HG02938 (cell line): ENCODE data around the gene SYT10.
"Not testable (repeated sequence)": the region's sequence is repeated elsewhere in the genome, so short reads cannot be mapped to it uniquely, and the experiment has no call there.

Source experiments
- ATAC-seq: cut with Tn5 transposase; IDR thresholded peaks from one replicate; pipeline ENCODE4 v1.9.1; 2021; ENCODE audit warnings: mild to moderate bottlenecking, moderate library complexity; ENCODE audit not compliant: unreplicated experiment

SYT10 gene, protein sequence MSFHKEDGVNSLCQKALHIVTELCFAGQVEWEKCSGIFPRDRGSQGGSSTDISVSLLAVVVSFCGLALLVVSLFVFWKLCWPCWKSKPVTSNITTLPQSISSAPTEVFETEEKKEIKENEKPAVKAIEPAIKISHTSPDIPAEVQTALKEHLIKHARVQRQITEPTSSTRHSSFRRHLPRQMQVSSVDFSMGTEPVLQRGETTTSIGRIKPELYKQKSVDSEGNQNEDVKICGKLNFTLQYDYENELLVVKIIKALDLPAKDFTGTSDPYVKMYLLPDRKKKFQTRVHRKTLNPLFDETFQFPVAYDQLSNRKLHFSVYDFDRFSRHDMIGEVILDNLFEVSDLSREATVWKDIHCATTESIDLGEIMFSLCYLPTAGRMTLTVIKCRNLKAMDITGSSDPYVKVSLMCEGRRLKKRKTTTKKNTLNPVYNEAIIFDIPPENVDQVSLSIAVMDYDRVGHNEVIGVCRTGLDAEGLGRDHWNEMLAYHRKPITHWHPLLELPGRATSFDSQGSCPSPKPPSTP

GRCh38 chr12:33439587-33440011, at the start of gene SYT10:
Gene SYT10 (minus strand): TSS chr12:33439819. CDS start chr12:33439522, 297 bp downstream.
- no peak for ATAC-seq

DNA sequence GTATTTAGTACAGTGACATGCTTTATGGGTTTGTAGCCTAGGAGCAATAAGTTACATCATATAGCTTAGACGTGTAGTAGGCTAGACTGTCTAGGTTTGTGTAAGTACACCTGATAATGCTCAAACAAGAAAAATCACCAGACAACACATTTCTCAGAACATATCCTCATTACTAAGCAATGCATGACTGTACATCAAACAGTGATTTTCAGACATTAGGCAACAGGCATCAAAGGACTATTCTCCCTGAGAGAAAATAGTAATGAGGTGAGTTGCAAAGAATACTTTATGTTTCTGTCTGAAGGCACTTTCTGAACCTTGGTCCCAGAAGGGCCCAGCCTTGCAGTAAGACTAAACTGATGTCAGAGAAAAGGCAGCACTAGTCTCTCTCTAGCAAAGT, 48.4 kb upstream of the SYT10 start:
- ATAC-seq, result no peak

- no peak for ATAC-seq
Measured at GRCh38 chr12:33486058-33486457, 46.4 kb upstream of the SYT10 start.

DNA sequence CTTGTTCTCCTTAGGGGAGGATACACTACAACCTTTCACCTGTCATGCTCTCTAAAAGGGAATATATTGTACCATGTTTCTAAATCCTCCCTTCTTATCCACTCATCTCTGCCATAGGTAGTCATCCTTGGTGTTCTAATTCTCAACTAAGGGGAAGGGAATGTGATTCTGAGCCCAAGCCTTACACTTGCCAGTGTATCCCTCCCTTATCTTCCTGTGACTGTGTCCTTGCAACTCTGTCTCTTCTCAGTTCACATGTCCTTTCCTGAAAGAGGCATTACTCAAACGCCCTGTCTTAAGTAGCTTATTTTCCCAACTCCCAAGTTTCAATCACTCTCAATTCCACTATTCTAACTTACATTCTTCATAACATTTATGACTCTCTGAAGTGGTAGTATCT, 44.5 kb upstream of the SYT10 start:
- no peak for ATAC-seq

- no peak for ATAC-seq
Measured at GRCh38 chr12:33480366-33480765, 40.7 kb upstream of the SYT10 start.

- ATAC-seq, result no peak
Measured at GRCh38 chr12:33476058-33476457, 36.4 kb upstream of the SYT10 start.

GRCh38 chr12:33472299-33472698, 32.7 kb upstream of the SYT10 start:
- ATAC-seq, result no peak

DNA sequence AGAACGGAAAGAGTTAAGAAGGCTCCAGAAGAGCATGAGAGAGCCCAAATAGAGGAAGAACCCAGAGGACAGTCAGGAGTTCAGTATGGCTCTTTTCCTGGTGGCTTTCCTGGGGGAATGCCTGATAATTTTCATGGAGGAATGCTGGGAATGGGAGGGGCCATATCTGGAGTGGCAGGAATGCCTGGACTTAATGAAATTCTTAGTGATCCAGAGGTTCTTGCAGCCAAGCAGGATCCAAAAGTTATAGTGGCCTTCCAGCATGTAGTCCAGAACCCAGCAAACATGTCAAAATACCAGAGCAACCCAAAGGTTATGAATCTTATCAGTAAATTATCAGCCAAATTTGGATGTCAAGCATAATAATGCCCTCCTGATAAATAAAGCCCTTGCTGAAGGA, 15.5 kb upstream of the SYT10 start:
- ATAC-seq, result no peak

GRCh38 chr12:33450480-33450879, 10.9 kb upstream of the SYT10 start:
- no peak for ATAC-seq

DNA sequence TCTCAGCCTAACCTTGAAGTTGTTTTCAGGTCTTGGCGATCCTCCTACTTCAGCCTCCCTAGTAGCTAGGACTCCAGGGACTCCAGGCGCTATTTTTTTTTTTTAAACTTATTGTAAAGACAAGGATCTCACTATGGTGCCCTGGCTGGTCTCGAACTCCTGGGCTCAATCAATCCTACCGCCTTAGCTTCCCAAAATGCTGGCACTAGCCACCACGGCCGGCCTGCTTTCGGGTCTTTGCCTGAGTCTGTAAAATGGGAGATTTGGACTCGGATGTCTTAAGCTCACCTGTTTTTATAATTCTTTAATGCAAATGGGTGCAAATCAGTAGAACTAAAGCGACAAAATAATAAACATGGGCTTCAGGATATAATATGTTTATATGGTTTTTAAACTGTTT, 858 bp upstream of the SYT10 start:
- no peak for ATAC-seq

DNA sequence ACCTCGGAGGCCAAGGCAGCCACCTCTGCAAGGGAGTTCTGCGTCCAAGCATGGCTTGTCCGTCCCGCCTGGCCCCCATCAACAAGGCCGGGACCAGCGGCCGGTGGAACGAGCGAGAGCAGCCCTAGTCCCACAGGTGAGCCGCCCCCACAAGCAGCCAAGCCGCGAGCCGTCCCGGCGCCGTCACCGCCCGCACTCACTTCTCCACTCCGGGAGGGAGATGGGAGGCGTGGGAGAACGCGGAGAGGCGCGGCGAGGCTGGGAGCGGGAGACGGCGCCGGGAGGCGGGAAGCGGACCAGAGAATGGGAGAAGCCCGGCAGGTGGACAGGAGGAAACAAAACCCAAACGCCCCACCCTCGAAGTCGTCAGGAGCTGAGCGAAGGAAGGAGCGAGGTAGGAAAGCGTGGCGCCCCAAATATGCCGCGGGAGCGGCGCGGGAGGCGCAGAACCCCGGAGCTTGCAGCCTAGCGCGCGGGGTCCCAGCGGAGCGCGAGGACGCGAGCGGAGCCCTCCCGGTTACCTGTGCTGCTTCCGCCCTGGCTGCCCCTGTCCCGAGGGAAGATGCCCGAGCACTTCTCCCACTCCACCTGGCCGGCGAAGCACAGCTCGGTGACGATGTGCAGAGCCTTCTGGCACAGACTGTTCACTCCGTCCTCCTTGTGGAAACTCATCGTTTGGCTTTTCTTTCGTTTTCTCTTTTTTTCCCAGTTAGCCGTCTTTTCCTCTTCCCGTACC, 600 bp downstream of the SYT10 start:
- ATAC-seq, result no peak

DNA sequence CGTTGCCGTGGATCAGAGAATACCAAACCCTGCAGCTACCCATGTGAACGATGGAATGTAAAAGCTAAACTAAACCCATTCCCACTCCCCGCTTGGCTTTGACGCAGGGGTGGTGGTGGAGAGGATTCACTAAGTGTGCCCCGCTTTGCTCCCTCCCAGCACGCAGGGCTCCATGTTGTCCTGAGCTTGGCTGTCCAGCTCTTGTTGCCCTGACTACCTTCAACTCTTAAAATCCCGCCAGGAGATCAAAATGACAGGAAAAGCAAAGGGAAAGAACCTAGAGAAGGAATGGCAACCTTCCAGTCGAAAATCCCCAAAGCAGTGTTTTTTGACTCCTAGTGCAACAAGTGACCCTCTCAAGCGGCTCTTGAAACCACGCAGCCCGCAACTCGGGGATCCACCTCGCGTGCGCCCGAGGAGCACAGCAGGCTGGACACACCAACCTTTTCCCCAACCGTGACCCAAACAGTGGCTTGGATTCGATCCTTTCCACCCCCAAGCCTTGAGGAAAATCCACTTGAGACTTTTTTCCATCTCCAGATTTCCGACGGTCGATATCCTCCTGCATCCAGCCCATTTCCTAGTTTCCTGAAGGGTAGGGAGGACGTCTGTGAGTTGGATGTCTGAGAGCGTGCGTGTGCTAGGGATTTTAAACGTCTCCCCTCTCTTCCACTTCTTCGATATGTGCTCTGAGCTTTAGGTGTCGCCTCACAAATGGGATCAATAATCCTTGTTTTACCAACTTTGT, 1.4 kb downstream of the SYT10 start:
- no peak for ATAC-seq

GRCh38 chr12:33437598-33437997, 2.0 kb downstream of the SYT10 start:
- no peak for ATAC-seq

DNA sequence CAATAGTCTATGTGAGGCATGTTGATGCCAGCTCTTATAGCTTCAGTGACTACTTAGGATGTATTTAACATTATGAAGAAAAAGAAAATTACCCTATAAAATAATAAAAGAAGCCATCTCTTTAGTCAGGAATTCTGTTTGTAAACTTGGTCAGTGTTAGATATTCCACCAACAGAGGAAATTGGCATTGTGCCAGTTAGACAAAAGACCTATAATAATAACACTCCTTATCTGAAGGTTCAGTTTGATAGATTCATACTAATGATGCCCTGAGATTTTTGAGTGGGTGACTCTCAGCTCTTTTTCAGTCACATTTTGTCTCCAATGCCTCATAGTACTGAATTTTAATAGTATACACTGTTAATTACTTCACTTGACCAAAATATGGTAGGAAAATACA, 6.6 kb downstream of the SYT10 start:
- ATAC-seq, result no peak

GRCh38 chr12:33431648-33432047, 8.0 kb downstream of the SYT10 start:
- ATAC-seq, result no peak

GRCh38 chr12:33429468-33429867, 10.2 kb downstream of the SYT10 start:
- no peak for ATAC-seq

DNA sequence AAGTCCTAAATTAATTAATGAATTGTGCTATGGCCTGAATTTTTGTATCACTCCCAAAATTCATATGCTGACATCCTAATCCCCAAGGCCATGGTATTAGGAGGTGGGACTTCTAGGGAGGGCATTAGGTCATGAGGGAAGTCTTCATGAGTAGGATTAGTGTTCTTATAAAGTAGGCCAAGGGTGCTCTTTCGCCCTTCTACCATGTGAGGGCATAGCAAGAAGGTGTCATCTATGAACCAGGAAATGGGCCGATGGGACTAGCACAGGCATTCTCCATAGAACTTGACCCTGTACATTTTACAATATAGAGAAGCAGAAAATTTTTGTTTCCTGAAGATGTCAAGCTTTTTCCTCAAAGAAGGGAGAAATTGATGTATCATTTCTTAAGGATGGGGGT, 12.5 kb downstream of the SYT10 start:
- ATAC-seq, result no peak

DNA sequence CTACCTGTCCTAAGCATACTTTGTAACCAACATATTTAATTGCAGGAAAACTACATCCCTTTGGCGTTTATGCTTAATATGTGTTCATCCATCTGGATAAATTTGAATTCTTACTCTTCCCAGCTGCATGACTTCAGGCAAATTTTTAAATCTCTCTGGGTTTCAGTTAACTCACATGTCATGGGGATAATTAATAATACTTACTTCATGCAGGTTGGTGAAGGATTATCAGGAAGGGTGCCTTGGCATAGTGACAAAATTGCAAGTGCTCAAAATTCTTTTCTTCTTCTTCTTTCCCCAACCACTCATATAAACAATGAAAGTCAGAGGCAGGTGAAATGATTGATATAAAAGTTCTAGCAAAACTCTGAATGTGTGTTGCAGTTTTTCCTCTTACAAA, 15.9 kb downstream of the SYT10 start:
- ATAC-seq, result no peak

- ATAC-seq, result not testable (repeated sequence)
Measured at GRCh38 chr12:33412410-33412809, 27.2 kb downstream of the SYT10 start.

GRCh38 chr12:33383503-33383902, 56.1 kb downstream of the SYT10 start:
- no peak for ATAC-seq

- ATAC-seq, result no peak
Measured at GRCh38 chr12:33376153-33376552, 63.5 kb downstream of the SYT10 start.
